ENCODE results near the gene TMEM233. TPM values are rescaled to one million over a fixed set of nuclear protein-coding genes. Genes with fewer than 3 reads are reported as not detected.

TMEM233 gene
- polyA plus RNA-seq, 1 experiment = not detected

DNA sequence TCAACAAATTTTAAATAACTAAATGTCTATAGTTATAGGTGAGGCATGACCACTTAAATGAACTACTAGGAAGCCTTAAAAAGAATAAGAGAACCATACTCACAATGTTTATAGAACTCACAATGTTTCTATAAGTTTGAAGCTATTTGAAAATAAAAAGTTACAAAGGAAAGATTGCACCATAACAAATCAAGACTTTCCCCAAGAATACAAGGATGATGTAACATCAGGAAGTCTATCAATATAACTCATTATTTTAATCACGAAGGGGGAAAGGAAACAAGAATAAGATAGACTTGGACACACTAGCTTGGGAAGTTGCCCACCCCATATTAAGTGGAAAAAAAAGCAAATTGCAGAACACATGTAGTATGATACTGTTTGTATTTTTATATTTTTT lies 26.9 kb downstream of the TMEM233 start:
- CTCF ChIA-PET = no interaction called here
- H3K36me3 ChIP-seq (ENCODE audit: control insufficient read depth, insufficient read depth, low read length) = no peaks in the 10 kb centered on the region

DNA sequence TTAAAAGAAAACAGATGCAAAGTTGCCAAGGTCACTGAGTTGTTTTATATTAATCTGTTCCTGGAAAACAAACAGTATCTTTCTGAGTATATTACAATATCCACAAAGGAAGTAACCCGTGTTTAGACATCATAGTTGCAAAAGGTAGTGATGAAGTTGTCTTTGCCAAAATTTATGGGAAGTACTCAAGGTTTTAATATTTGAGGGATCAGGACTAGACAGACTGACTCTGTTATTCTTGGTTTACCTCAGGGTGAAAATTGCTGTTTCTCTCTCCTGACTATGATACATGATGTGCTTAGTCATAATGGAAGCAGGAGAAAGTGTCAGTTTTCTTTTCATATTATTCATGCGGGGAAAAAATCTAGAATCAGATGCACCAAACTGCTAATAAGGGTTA lies 28.3 kb downstream of the TMEM233 start:
- Histone ChIP-seq H3K36me3 (ENCODE audit: control insufficient read depth, insufficient read depth, low read length) (no peaks in the 10 kb centered on the region), H3K27me3 (ENCODE audit: control insufficient read depth, insufficient read depth, low read length) (no peaks in the 10 kb centered on the region), H3K4me3 (ENCODE audit: low read depth, low read length) (no peak overlapping the region)
- POLR2A ChIA-PET = no interaction called here
- TF ChIP-seq, protein P1, sequence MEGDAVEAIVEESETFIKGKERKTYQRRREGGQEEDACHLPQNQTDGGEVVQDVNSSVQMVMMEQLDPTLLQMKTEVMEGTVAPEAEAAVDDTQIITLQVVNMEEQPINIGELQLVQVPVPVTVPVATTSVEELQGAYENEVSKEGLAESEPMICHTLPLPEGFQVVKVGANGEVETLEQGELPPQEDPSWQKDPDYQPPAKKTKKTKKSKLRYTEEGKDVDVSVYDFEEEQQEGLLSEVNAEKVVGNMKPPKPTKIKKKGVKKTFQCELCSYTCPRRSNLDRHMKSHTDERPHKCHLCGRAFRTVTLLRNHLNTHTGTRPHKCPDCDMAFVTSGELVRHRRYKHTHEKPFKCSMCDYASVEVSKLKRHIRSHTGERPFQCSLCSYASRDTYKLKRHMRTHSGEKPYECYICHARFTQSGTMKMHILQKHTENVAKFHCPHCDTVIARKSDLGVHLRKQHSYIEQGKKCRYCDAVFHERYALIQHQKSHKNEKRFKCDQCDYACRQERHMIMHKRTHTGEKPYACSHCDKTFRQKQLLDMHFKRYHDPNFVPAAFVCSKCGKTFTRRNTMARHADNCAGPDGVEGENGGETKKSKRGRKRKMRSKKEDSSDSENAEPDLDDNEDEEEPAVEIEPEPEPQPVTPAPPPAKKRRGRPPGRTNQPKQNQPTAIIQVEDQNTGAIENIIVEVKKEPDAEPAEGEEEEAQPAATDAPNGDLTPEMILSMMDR (IDR thresholded peaks at IDR 0.05; ENCODE audit: insufficient read depth, low read depth, low read length) = no peak
- no peak for DNase-seq (ENCODE audit: low read depth)
- CTCF ChIA-PET = no interaction called here

More for the DNA sequence above, 26.9 kb downstream of the TMEM233 start:
- TF ChIP-seq, protein P1 (IDR thresholded peaks at IDR 0.05; ENCODE audit: insufficient read depth, low read depth, low read length) = no peak
- H3K4me3 ChIP-seq (ENCODE audit: low read depth, low read length) = no peak overlapping the region
- H3K27me3 ChIP-seq (ENCODE audit: control insufficient read depth, insufficient read depth, low read length) = no peaks in the 10 kb centered on the region
- POLR2A ChIA-PET = no interaction called here
- no peak for DNase-seq (ENCODE audit: low read depth)

DNA sequence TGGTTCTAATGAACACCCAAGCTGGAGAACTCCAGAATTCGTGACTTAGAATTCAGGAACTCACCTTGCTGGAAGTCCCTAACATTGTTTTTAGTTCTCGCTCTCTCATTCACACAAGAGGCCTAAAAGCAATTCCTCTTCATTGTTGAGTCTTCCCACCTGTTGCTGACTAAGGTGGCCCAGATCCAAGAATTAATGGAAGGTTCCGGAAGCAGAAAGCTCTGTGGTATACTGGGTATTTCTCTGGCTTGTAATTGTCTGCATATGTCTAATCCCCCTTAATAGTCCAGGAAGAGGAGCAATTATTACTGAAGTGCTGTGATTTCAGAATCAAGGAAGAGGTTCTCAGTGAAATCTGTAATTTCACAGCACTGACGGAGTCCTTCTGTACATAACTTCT lies 31.4 kb downstream of the TMEM233 start:
- CTCF ChIA-PET = no interaction called here
- TF ChIP-seq, protein P1 (IDR thresholded peaks at IDR 0.05; ENCODE audit: insufficient read depth, low read depth, low read length) = no peak
- Histone ChIP-seq H3K27me3 (ENCODE audit: control insufficient read depth, insufficient read depth, low read length) (no peaks in the 10 kb centered on the region), H3K4me3 (ENCODE audit: low read depth, low read length) (no peak overlapping the region), H3K36me3 (ENCODE audit: control insufficient read depth, insufficient read depth, low read length) (no peaks in the 10 kb centered on the region)
- POLR2A ChIA-PET = no interaction called here
- DNase-seq (ENCODE audit: low read depth) = no peak

DNA sequence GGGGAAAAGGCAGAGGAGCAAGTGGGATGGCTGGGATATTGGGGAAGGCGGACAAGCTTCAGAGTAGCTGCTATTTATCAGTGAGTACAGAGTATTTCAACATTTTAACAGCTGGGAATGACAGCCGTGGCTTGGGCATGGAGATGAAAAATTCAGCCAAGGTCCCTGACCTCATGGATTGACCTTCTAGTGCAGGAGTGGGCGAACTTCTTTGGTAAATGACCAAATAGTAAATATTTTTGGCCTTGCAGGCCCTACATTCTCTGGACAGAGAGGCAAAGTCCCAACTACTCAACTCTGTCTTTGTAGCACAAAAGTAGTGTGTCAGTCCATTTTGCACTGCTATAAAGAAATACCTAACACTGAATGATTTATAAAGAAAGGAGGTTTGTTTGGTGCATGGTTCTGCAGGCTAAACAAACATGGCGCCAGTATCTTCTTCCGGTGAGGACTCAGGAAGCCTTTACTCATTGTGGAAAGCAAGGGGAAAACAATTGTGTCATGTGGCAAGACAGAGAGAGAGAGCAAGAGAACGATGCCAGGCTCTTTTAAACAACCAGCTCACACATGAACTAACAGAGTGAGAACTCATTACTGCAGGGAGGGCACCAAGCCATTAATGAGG lies 33.6 kb downstream of the TMEM233 start:
- TF ChIP-seq, protein P1 (IDR thresholded peaks at IDR 0.05; ENCODE audit: insufficient read depth, low read depth, low read length) = no peak
- ChIA-PET POLR2A (no interaction called here), CTCF (no interaction called here)
- Histone ChIP-seq H3K36me3 (ENCODE audit: control insufficient read depth, insufficient read depth, low read length) (no peaks in the 10 kb centered on the region), H3K27me3 (ENCODE audit: control insufficient read depth, insufficient read depth, low read length) (no peaks in the 10 kb centered on the region; the same call in 1 of the 2 replicates), H3K4me3 (ENCODE audit: low read depth, low read length) (no peak overlapping the region)
- DNase-seq (ENCODE audit: low read depth) = no peak

DNA sequence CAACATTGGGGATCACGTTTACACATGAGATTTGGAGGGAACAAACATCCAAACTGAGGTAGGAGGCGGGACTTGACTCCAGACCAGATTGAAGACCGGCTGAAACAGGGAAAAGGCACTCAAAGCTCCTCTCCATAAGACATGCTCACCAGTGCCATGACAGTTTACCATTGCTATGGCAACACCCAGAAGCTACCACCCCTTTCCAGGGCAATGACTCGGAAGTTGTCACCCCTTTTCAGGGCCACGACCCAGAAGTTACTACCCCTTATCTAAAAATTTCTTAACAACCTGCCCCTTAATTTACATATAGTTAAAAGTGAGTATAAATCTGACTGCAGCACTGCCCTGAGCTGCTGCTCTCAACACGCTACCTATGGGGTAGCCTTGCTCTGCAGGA lies 34.1 kb downstream of the TMEM233 start:
- H3K27me3 ChIP-seq (ENCODE audit: control insufficient read depth, insufficient read depth, low read length) = no peaks in the 10 kb centered on the region; the same call in 1 of the 2 replicates
- ChIA-PET CTCF (interaction anchor here (0.6 kb wide), 1 partner anchor 389 kb away, joined by 3 read pairs; no protein-coding TSS in a partner anchor), POLR2A (no interaction called here)
- DNase-seq (ENCODE audit: low read depth) = no peak
- no peak overlapping the region for H3K4me3 ChIP-seq (ENCODE audit: low read depth, low read length)
- TF ChIP-seq, protein P1 (IDR thresholded peaks at IDR 0.05; ENCODE audit: insufficient read depth, low read depth, low read length) = no peak
- no peaks in the 10 kb centered on the region for H3K36me3 ChIP-seq (ENCODE audit: control insufficient read depth, insufficient read depth, low read length)

Measured in BJ (cell line).